NCI-H2171 (cell line): ENCODE measurements around the gene FBXW12.
"Not testable (repeated sequence)": the region's sequence is repeated elsewhere in the genome, so short reads cannot be mapped to it uniquely, and the experiment has no call there.

Experiments
- DNase-seq: peaks from one replicate; lab custom pipeline; 2025; lab: John Stamatoyannopoulos, UW

The FBXW12 gene

GRCh38 chr3:48387634-48388033 lies 15.6 kb downstream of the FBXW12 start:
- DNase-seq, result no peak

DNA sequence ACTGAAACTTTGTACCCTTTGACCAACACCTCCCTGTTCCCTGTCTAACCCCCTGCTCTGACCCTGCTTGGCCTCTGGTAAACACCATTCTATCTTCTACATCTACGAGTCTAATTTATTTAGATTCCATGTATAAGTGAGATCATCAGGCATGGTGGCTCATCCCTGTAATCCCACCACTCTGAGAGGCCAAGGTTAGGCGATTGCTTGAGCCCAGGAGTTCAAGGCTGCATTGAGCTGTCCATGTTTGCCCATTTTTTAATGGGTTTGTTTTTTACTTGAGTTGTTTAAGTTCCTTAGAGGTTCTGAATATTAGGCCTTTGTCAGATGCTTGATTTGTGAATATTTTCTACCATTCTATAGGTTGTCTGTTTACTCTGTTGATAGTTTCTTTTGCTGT lies 16.9 kb downstream of the FBXW12 start:
- no peak for DNase-seq

DNA sequence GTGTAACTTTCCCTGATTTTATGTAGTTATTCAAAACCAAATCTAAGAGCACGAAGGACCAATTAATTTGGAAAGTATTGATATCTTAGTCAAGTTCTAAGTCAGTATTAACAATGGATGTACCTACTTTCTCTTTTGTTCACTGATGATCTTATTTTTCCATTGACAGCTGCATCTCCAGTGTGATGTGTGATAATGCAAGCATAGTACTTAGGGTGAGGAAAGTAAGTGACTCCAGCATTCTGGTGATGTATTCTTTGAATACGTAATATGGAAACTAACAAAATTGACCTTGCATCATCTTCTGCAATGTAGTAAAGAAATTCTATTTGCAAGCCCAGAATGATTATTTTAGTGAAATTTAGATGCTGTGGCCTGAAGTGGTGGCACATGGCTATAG lies 22.4 kb downstream of the FBXW12 start:
- DNase-seq, result no peak

DNA sequence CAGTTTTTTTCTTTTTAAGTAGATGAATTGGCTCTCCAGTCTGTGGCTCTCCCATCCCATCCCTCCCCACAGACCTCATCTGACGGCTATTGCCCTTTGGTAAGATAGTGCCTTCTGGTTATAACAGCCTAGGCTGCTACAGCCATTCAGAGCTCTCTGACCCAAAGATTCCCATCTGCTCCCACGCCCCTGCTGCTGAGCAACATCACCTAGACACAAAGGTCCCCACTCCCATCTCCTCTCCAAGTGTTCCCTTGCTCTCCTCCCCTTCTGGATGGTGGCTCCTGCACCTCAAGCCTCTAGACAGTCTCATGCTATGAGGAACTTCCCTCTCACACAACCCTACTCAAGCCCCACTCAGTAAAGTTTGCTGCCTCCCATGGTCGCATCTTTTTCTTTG lies 23.7 kb downstream of the FBXW12 start:
- no peak for DNase-seq

- no peak for DNase-seq
These were observed 26.0 kb downstream of the FBXW12 start for GRCh38 chr3:48397767-48398681.

DNA sequence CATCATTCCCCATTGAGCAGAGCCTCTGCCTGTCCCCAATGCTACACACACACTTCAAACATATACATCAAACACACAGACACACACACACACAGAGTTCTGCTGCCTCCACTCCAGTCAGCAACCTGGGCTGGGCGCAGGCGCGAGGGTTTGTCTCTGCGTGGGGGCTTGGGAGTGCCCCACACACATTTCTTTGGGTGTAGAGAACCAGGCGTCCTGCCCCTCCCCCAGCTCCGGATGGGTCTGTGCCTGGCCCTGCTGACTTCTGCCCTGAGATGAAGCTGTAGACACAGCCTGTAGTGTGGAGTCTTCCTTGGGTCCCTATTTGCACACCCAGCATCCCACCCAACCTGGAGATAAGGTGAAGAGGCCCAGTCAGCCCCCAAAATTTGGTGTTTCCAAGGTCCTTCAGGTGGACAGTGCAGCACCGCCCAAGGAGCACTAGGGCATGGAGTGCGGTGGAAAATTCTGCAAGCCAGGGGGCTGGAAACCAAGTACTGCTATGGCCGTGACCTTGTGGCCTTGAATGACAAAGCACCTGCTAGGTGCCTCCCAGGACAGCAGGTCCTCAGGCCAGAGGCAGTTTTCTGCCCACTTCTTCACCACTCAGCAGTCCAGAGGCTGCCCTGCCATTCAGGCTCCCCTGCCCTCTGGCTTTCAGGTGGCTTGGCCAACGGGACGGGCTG lies 26.8 kb downstream of the FBXW12 start:
- no peak for DNase-seq

DNA sequence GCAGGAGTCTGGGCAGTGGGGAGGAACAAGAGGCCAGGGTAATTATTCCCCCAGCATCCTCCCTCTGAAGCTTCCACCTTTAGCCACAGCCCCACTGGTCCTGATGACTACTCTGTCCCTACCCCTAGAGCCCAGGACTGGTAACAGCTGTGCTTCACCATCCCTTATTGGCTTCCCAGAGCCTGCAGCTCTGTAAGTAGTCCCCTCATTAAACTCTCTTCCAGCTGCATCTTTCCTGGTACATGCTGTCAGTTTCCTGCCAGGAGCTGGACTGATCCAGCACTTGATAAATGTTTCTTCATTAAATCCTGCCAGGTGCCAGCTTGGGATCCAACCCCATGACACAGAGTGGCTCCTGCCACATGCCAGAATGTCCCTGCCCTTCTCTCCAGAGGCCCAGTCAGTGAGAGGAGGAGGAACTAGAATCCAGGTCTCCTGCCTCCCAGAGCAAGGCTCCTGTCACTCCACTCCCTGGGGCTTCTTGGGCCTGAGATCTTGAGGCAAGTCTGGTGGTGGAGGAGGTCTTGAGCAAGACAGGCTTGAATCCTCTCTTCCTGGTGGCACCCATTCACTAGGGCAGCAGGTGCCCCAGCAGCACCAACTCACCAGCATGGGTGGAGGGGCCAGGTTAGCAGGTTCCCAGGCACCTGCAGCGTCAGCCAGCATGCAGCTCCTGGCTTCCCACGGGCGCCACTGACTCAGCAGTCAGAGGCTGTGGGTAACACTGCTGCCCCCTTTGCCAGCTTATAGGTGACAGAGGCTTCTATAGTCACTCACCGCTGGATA lies 27.6 kb downstream of the FBXW12 start:
- no peak for DNase-seq

- no peak for DNase-seq
These were observed 28.9 kb downstream of the FBXW12 start for GRCh38 chr3:48400824-48401433.

DNA sequence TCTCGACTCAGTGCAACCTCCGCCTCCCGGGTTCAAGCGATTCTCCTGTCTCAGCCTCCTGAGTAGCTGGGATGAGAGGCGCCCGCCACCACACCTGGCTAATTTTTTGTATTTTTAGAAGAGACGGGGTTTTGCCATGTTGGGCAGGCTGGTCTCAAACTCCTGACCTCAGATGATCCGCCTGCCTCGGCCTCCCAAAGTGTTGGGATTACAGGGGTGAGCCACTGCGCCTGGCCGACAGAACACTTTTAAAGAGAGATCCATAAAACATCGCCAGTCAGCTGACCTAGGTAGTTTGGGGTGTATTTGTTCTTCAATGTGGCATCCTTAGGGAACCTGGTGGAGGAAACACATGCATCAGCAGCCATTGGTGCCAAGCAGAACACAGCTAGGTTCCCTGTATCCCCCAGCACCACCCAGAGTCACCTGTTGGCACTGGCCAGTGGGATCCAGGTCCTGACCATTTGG lies 29.4 kb downstream of the FBXW12 start:
- DNase-seq, result not testable (repeated sequence)

GRCh38 chr3:48402281-48402732 lies 30.3 kb downstream of the FBXW12 start:
- no peak for DNase-seq

DNA sequence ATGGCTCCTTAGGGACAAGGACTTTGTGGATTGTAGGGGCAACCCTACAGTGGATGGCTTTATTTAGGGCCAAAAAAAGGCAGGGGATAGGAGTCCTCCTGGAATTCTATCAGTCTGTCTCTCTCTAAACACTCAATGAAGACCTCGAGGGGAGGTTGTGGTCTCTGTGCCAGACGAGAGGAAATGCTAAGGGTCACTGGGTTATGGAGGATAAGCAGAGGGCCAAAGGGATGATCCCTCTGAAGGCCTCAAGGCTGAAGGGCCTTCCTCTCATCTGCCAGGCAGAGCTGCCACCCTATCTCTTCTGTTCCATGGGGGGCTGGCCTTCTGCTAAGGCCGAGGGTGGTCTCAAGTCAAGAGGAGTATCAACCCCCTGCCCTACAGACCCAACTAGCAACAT lies 30.9 kb downstream of the FBXW12 start:
- no peak for DNase-seq

DNA sequence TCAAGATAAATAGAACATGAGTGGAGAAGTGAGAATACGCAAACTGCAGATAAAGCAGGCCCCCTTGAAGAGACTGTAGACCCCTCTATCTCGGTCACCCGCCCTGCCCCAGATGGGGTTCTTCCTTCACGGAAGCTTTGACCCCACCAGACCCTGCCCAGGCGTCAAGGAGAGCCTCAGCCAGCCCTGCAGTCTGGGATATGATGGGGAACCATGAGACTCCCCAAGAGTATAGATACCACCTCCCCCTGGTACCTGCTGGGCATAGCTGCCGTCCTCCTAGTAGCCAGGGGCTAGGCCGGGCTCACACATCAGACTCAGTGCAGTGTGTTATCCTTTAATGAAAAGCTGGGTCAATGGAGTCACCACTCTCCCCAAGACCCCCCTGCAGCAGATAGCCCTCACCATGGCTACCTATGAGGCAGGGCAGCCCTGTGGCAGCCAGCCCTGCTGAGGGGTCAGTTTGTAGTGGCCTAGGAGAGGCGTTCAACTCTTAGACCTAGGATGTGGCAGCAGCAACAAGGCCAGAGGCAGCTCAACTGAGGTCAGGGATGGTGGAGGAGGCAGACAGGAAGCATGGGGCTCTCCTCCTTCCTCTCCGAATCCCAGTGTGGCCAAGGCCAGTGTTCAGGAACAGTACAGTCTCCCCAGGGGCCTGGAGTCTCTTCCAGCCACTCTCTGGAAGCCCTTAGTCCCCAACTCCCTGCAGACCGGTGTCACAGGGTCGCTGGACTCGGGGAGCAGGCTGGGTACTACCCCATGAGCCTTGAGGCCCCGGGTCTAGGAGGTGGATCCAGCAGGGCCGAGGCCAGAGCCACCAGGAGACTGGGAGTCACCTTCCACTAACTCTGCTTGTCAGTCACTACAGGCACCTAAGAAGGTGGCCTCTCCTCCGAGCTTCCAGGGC lies 31.8 kb downstream of the FBXW12 start:
- no peak for DNase-seq

DNA sequence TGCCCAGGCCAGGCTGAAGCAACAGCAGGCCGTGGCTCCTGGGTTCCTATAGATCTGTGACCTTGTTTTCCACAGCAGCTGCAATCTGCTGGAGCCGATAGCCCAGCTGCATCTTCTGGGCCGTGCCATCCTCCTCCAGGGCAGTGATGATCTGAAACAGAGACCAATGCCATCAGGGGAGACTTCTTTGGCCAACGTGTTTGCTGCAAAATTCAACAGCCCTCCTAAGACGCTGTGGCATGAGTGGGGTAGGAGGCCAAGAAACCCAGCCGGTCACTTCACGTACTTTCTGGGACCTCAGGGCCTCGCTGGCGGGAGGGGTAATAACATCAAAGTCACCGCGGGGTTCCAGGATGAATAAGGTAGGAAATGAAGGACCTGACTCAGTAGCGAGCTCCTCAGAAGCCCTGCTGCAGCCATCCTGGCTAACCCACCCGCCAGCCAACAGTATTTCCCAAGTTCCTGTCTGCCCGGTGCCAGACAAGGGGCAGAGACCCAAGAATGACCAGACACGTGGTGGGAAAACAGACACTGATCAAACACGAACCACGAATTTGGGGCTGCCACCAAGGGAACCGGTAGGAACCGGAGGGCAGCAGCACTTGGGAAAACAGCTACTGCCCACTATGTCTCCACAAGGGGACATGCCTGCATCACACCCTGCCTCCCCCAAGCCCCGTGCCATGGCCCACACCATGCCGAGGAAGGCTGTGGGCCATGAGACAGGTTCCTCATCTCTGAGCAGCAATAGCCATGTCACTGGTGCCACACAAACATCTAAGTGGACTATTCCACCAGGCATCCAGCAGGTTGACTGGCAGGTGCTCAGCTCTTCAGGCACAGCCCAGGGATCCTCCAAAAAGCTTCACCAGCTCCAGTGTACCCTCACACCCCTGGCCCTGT lies 32.7 kb downstream of the FBXW12 start:
- DNase-seq, result no peak

DNA sequence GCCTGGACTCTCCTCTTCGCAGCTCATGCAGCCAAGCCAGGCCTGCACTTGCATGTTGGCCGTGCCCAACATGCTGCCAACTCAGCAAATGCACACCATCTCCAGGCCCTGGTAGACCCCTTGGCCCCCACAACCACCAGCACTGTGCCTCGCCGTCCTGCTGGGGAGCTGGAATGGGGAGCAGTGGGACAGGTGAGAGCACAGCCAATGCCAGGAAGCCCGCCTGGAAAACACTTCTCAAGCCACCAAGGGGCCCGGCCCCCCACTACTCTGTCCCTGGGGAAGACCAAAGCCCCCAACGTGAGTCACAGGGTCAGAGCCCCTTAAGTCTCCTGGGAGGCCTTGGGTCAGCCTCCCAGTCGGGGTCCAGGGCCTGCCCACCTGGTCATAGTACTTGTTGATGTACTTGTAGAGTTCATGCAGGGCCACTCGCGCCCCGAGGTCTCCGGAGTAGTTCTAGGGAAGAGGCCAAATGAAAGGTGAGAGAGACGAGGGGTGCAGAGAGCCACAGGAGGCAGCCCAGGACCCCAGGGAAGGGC lies 33.4 kb downstream of the FBXW12 start:
- no peak for DNase-seq

- DNase-seq, result no peak
These were observed 34.0 kb downstream of the FBXW12 start for GRCh38 chr3:48405971-48406370.

DNA sequence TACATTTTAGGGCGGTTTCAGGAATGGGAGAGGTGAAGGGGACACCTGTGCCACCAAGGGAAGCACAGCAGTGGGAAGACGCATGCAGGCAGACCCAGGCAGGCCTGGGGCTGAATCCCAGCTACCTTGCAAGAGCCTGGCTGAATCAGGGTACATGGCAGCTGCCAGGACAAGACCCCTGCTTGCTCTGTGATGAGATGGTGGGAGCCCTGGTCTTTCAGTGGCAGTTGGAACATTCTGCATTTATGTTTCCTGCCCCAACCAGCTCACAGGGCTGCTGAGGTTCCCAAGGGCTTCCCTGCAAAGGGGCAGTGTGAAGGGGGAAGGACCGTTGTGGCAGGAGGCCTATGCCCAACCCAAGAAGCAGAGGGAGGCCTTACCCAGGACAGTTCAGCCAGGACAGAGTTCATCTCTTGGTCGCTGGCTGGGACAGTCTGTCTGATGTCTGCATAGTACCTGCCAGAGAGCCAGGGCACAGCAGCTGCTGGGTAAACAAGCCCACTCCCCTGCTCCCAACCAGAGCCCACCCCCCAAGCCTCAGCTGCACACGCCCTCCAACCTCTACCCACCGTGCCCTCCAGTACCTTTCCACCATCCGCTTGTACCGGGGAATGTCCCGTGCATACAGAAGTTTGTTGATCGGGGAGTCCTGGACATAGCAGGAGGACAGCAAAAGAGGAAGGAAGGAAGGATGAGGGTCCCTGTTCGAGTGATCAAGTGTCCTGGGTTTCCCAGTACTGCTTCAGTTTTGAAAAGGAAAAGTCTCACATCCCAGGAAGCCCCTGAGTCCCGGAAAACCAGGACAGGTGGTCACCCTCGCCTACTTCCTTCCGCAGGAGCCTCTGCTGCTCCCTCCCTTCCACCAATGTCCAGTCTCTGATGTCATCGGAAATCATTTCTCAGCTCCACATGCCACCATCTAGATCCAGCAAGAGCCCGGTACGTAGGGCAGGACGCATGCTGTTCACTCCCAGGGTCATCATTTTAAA lies 34.7 kb downstream of the FBXW12 start:
- DNase-seq, result no peak

DNA sequence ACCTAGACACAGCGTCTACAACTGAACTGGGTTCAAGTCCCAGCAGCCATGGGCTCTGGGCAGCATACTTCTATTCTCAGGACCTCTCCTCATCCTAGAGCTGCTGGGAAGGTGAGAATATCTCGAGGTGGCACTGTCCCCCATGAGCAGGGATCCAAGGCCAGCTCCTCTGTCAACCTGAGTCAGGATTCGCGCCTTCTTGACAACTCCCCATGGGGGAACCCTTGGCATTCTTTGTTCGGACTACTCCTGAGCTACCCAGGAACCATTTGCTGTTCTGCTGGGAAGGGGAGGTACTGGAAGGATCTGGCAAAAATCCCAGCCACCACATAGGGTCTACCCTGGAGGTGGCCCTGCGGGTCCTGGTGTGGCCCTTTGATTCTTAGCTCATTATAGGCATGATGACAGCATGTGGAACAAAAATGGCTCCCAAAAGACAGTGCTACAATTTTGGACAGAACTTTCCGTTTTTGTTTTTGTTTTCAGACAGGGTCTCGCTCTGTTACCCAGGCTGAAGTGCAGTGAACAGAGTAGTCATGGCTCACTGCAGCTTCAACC lies 35.6 kb downstream of the FBXW12 start:
- no peak for DNase-seq

DNA sequence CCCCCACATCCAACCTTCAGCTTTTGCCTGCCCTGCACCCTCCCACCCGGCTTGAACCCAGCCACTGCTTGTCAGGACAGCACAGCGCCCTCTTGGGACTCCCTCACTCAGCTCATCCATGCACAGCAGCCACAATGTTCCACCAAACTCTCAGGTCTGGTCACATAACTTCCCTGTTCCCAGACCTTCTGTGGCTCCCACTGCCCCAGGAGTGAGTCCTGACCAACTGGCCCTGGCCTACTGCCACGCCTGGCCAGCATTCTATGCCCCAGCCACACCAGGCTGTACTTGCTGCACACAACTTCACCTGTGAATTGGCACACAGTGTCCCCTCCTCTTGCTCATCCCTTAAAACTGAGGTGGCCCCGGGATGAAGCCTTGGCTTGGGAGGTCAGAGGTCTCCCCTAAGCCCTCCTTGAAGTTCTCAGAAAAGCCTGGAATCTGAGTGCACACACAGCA lies 36.8 kb downstream of the FBXW12 start:
- DNase-seq, result no peak
